GM21367 (cell line): ENCODE measurements around the gene CD38.
A peak's percentile ranks its signal among the peaks of the same experiment; 100 is the strongest.
"Not testable (repeated sequence)": the region's sequence is repeated elsewhere in the genome, so short reads cannot be mapped to it uniquely, and the experiment has no call there.

Experiments used
- ATAC-seq: cut with Tn5 transposase; IDR thresholded peaks from one replicate; pipeline ENCODE4 v1.9.1; 2021; ENCODE audit not compliant: unreplicated experiment

Gene CD38

DNA sequence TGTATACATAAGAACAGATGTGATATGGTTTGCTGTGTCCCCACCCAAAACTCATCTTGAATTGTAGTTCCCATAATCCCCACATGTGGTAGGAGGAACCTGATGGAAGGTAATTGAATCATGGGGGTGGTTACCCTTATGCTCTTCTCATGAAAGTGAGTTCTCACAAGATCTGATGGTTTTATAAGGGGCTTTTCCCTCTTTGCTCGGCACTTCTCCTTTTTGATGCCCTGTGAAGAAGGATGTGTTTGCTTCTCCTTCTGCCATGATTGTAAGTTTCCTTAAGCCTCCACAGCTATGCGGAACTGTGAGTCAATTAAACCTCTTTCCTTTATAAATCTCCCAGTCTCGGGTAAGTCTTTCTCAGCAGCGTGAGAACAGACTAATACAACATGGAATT, 83.1 kb downstream of the CD38 start:
- ATAC-seq = not testable (repeated sequence)

DNA sequence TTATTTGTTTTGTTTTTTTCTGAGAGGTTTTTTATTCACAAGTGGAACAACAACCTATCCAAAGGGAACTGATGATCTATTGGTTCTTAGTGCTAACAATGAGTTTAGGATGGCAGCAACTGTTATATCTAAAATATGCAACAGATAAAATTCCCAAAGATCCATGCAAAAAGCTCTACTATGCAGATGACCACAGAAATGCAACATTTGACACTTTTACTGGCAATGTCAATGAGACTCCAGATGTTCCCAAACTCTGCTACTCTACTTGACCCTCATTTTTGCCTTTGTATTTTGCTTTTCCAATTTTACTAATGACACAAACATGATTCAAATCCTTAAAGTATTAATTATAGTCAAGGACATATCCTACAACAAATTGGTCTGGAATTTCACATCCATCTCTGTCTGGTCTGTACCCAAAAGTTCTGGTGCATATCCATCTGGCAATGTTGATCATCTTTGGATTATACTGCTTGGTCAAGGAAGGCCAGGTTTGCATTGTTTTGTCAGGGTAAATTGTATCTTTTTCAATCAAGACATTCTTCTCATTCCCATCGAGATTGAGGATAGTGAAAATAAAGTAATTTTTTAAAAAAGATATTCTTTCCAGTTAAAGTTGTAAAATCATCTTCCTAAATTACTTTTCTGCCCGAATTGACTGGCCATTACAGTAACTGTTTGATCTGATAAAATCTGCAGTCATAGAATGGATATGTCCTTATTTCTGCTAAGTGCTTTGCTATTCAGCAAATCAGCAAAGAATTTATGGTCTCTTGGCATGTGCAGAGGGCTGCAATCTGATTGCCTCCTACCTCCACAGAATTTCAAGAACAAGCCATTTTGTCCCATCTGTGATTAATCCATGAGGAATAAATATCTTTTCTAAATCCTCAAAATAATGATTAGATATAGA, 86.8 kb downstream of the CD38 start:
- ATAC-seq = no peak

DNA sequence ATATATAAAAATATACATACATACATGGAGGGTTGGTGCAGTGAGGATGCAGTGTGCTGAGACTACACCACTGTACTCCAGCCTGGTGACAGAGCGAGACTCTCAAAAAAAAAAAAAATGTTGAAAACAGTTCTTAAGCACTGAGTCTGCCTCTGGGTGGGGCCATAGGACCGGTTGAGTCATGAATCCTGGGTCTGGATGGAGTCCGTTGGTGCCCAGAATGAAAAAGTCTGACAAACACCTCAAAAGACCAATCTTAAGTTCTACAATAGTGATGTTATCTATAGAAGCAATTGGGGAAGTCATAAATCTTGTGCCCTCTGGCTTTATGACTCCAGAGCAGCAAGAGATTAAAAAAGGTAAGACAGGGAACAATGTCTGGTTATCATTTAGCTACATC, 90.0 kb downstream of the CD38 start:
- ATAC-seq = no peak

DNA sequence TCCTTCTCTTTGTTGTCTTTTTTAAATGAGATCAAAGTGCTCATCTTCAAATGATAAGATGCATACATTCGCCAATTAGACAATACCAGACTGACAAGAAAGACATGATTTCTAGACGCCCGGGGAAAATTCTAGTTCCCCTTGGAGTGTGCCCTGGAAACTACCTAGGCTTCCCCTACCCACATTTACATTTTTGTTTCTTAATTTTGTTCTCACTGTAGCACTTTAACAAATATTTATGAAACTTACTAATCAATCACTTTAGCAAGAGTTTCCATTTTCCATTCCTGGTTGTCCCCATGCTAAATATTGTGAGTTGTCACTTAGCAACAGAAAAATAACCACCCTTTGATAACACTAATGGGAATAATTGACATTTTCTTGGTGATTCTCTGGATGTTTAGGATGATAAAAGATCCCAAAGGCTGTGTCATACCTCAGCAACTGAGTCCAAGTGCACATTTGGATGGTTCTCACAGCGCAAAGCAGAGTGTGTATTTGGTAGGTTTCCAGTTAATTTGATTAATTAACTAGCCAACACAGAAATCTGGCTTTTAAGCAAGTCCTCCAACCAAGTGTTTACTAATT, 90.8 kb downstream of the CD38 start:
- ATAC-seq = no peak

DNA sequence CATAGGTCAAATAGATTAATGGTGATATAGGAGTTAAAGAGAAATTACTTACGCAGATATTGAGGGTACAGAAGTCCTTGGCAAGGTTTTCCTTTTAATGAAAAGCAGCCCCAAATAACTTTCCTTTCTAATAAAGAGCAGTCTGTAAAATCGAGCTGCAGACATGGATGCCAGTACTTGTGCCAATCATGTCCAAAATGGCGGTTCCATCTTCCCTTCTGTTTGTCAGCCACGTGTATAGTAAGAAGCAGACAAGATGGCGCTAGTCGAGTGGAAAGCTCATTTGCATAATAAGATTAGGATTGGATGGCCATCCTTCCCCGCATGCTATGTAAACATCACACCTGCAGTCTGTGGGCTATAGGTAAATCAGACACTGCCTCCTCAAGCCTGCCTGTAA, 92.0 kb downstream of the CD38 start:
- no peak for ATAC-seq

DNA sequence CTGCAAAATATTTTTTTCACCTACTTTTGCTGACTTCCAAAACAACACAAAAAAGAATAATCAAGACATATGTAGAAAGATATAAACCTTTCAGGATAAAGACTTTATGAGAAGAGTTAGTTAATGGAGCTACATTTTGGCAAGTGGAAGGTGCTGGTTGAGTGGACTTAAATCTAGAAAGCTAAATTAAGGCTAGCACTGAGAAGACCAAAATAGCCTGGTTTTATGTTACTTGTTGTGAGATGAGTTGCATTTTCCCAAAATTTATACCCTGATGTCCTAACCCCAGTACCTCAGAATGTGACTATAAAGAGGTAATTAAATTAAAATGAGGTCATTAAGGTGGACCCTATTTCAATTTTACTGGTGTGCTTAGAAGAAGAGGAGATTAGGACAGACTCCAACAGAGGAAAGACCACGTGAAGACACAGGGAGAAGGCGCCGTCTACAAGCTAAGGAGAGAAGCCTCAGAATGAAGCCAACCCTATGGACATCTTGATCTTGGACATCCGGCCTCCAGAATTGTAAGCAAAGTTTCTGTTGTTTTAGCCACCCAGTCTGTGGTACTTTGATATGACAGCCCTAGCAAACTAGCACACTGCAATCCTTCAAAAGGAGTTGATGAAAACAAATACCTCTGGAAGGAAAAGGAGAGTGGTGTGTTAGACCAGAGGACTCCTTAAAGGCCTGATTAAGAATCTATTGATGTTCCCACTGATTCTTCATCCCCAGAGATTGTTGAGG, 93.0 kb downstream of the CD38 start:
- ATAC-seq = no peak

DNA sequence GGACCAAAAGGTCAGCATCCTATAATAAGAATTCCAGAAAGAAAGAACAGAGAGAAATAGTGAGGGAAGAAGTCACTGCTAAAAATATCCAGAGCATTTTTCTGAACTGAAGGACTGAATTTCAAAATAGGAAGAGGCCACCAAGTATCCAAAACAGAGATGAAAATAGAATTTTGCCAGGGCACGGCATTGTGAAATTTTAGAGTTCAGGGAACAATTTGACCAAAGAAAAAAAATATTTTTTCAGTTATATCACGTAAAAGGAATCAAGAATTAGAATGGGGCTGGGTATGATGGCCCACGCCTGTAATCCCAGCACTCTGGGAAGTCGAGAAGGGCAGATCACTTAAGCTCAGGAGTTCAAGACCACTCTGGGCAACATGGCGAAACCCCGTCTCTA, 95.0 kb downstream of the CD38 start:
- ATAC-seq = no peak

DNA sequence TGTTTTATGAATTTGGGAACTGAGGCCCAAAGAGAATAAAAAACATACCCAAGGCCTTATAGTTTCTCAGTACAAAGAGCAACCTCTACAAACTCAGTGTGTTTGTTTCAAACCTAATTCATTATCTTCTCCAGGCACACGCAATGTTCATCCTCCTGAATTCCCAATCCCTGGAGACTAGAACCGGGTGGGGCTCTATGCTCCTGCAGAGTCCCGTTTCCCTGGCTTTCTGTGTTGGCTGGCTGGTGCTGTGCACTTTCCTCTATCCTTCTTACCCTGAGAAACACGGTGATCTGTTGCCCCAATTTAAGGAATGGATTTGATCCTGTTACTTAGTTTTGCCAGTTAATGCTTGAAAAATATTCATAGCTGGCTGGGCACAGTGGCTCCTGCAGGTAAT, 96.5 kb downstream of the CD38 start:
- ATAC-seq = no peak

DNA sequence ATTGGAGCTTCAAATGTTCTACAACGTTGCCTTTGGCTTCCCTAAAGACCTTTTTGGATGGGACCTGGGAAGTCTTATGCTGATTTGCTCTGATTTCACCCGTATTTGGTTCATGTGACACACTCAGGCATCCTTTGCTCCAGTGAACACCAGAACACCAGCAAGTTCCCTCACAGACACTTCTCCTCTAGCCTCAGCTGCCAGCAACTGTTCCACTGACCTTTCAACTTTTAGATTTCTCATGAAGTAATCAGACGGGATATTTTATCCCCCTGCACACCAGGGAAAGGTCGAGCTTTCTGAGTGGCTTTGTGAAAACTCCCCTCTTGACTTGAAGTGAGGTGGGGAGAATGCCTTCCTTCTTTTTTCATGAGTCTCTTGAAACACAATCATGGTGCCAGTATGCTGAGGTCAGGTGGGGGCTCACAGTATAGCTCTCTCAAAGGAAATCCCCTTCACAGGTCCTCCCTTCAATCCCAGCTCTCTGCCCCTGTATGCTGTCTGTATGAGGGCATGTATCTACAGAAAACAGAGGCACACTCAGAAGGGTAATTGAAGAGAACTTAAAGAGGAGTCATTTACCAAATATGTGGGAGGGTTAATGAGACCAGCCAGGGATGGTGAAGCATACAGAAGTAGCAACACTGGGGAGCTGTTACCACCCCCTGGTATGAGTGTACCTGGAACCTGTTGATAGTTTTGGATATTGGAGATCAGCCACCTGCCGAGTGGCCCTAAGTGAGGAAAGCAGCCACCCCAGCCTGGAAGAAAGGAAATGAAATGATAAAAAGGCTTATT, 97.7 kb downstream of the CD38 start:
- no peak for ATAC-seq

DNA sequence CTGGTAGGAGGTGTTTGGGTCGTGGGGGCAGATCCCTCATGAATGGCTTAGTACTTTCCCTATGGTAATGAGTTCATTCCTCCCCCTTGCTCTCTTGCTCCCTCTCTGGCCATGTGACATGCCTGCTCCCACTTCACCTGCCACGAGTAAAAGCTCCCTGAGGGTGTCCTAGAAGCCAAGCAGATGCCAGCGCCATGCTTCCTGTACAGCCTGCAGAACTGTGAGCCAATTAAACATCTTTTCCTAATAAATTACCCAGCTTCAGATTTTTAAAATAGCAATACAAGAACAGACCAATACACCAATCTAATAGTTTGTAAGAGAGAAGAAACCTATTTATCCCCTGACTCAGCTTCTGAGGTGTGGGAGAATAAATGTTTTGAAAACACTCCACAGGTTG, 99.9 kb downstream of the CD38 start:
- no peak for ATAC-seq

DNA sequence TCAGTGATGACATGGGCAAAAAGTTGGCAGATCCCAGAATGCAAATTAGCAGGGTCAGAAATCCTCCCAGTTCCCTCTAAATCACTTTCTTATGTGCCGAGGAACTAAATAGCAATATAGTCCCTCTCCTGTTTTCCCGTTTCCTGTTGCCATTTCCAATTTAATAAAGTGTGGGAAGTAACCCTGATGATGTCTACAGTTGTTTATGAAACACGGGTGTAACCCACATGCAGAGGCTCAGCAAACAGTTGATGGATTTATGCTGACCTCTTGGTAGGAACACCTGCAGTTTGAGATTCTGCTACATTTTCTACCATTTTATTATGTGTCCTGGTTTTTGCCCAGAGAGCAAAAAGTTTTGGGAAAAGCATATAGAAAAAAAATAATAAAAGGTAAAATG, 103.7 kb downstream of the CD38 start:
- ATAC-seq = no peak

DNA sequence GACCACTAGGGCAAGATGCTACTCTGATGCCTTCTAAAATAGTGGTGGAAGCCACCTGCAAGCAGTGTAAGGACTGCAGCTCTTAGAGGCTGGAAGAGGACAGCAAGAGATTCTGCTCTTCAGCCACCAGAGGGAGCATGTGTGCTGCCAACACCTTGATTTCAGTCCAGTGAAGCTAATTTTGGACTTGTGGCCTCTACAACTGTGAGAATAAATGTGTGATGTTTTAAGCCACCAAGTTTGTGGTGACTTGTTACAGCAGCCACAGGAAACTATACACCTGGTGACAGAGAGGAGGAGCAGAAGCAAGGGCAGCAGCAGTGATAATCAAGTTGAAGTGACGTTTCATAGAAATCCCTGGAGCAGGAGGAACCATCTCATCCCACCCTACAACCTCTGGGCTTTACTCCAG, 104.6 kb downstream of the CD38 start:
- ATAC-seq = peak; percentile 98

DNA sequence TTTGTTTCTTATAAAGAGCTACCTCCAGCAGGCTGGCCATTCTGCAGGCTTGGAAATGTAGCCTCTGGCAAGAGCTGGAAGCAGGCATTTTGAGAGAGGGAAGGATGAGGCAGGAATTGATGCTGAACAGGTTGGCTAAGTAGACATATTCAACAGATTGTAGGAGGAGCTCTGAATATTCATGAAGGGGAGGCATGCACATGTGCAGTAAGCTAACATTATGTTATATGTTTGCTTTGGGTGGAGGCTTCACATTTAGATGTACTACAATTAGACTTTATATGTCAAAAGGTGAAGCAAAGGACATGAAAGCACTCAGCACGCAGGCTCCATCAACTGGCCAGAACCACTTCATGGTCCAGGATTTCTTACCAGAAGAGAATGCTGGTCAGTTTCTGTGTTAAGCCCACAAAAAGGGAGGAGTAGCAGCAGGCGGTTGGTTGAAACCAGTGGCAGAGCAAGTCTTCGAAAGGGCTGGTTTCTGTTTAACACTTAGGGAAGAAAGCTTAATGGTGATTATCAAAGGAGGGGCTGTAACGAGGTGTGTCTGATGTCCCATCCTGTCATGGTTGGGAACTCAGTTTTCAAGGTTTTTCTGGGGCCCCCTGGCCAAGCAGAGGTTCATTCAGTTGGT, 105.6 kb downstream of the CD38 start:
- ATAC-seq = no peak

DNA sequence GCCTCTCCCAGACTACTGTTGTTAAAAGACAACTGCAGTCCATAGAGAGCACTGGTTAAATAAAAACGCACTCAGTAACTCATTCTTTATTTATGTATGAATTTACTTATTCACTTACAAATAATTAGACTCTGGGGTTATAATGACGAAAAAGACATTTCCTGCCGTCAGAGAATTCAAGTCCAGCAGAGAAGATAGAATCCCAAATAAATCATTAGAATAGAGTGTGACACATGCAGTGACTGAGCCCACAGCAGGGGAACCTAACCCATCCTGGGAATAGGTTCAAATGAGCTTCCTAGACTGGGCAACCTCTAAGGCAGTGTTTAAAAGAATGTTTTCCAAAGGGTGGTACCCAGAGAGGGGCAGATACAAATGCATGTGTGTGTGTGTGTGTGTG, 106.5 kb downstream of the CD38 start:
- ATAC-seq = no peak

DNA sequence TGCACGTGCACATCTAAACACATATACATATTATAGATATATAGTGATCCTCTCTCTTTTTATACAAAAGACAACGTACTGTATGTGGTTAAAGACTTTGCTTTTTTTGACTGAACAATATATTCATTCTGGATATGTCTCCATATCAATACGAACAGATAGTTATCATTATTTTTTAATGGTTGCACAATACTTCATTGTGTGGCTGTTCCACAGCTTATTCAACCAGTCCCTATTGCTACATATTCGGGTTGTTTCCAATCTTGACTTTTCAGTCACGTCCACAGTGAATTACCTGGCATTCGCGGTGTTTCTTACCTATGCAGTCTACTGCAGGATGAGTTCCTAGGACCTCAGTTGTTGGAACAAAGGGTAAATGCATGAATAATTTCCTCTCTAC, 107.3 kb downstream of the CD38 start:
- ATAC-seq = no peak

DNA sequence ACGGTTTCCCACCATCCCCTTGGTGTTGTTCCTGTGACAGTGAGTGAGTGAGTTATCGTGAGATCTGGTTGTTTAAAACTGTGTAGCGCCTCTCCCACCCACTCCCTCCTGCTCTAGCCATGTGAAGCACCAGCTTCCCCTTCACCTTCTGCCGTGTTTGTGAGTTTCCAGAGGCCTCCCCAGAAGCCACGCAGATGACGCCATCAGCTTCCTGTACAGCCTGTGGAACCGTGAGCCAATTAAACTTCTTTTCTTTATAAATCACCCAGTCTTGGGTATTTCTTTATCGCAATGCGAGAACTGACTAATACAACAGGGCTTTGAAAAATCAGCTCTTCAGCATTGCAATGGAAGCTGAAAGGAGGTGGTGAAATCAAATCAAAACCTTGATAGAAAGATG, 110.4 kb downstream of the CD38 start:
- ATAC-seq = no peak

DNA sequence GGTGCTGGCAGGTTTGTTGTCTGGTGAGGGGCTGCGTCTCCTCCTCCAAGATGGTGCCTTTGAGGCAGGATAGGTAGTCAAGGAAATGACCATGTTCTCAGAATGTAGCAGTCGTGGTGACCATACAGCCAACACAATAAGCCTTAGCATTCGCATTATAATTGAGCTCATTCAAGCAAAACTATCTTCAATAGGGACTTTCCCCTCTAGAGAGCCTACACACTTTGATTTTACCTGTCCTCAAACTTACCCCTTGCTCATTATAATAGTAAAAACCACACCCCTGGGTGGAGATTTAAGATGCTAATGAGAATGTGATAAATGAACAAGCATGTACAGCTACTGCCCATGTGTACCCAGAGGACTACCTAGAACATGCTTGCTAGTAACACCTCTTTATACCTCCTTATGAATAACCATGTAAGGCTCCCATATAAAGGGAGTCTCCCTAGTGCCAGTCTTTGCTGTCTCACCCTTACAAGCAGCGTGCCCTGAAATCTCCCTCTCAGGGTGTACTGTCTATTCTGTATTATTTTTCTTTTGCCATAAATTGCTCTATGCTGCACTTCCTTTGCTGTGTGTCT, 112.2 kb downstream of the CD38 start:
- no peak for ATAC-seq

DNA sequence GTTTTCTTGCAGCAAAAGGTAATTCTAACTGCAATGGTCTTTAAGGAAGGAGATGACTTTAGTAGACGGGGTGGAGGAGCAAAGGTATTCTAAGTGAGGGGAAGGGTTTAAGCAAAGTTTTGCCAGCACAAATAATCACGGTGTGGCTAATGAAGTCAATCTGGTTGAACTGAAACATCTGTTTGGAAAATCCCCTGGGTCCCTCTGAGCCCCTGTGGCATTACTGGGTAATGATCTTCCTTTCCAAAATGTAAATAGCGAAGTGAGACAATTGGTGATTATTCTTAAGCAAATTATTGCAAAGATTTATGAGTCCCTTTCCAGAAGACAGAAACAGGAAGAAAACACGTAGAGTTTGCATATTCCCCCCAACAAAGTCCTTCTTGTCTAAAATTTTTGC, 113.2 kb downstream of the CD38 start:
- ATAC-seq = no peak

DNA sequence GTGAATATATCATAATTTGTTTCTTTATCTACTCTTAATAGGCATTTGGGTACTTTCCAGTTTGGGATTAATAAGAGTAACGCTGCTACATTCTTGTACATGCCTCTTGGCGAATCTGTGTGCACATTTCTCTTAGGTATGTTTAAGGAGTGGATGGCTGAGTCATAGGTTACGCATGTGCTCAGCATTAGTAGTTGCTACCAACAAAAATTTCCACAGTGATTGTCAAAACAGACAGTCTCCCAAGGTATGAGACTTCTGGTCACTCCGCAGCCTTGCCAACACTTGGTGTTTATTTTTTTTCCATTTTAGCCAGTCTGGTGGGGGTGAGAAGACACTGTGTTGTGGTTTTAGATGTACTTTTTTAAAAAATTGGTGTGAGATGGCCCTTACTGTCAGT, 115.8 kb downstream of the CD38 start:
- no peak for ATAC-seq

DNA sequence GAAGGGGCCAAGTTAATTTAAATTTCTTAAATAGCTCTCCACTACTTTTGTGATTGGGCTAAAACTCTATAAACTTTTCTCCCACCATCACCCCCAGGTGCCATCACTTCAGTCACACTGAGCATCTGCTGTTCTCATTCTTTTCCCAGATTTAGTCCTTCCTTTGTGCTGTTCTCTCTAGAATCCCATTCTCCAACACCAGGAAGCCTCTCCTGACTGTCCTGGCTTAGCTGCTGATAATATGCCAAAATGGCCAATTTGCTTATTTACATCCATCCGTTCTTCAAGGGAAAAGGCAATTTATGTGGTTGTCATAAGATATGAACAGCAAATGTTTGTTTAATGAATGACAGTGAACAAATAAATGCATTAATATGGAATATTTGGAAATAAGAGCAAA, 116.3 kb downstream of the CD38 start:
- ATAC-seq = no peak
